HEK293 (cell line): ENCODE data around the gene UQCC3.

Experiments
- CTCF ChIA-PET: fragments of 350-600 bp; formaldehyde crosslinking; extraction: SDS; loops from one replicate; lab custom pipeline; 2021; ENCODE audit warnings: antibody characterized with exemption; lab: Yijun Ruan, JAX
- POLR2A ChIA-PET: fragments of 300-600 bp; formaldehyde crosslinking; extraction: SDS; loops from one replicate; lab custom pipeline; 2020; ENCODE audit warnings: antibody characterized with exemption, inconsistent platforms; lab: Yijun Ruan, JAX
- H3K27ac ChIP-seq: fragments of 200-500 bp; sonication (Bioruptor generic); 2 replicates; pipeline ENCODE4 v1.5.1; 2014; ENCODE audit warnings: low read depth, low read length, control low read depth, inconsistent platforms; ENCODE audit errors: extremely low read depth
- H3K36me3 ChIP-seq, 2 experiments: fragments of 200-500 bp in 1 of 2; sonication (Bioruptor generic) in 1 of 2; 1 replicate in 1 of 2; 2 replicates in 1 of 2; pipeline ENCODE4 v1.5.1; 2014 to 2017; ENCODE audit warnings: inconsistent platforms in 2 of 2, low read length in 2 of 2; ENCODE audit not compliant: control insufficient read depth in 2 of 2, insufficient read depth in 1 of 2
- H3K4me1 ChIP-seq: fragments of 200-500 bp; sonication (Bioruptor generic); 2 replicates; pipeline ENCODE4 v1.5.1; 2014; ENCODE audit warnings: mild to moderate bottlenecking, low read length, inconsistent platforms; ENCODE audit not compliant: control insufficient read depth, insufficient read depth
- H3K4me3 ChIP-seq: 2 replicates; pipeline ENCODE4 v1.5.1; 2011; ENCODE audit warnings: low read depth, mild to moderate bottlenecking, control low read depth, low read length, moderate library complexity
- H3K9me3 ChIP-seq: fragments of 200-500 bp; sonication (Bioruptor generic); 2 replicates; pipeline ENCODE4 v1.5.1; 2014; ENCODE audit warnings: low read depth, low read length, inconsistent platforms; ENCODE audit not compliant: control insufficient read depth, insufficient read depth
- FEZF1 ChIP-seq: fragments of 450-650 bp; formaldehyde crosslinking; IDR thresholded peaks from 2 replicates; pipeline ENCODE4 v1.5.1; 2016; ENCODE audit warnings: missing biosample characterization, missing genetic modification characterization
- GFI1B ChIP-seq: fragments of 450-650 bp; formaldehyde crosslinking; IDR thresholded peaks from 2 replicates; pipeline ENCODE4 v1.5.1; 2016; ENCODE audit warnings: missing biosample characterization, missing genetic modification characterization
- KLF7 ChIP-seq: fragments of 450-650 bp; formaldehyde crosslinking; IDR thresholded peaks from 2 replicates; pipeline ENCODE4 v1.5.1; 2016; ENCODE audit warnings: missing biosample characterization, missing genetic modification characterization, borderline replicate concordance
- MYNN ChIP-seq: fragments of 450-650 bp; formaldehyde crosslinking; IDR thresholded peaks from 2 replicates; pipeline ENCODE4 v1.5.1; 2016; ENCODE audit warnings: missing biosample characterization, missing genetic modification characterization, borderline replicate concordance
- MZF1 ChIP-seq: fragments of 450-650 bp; formaldehyde crosslinking; IDR thresholded peaks from 2 replicates; pipeline ENCODE4 v1.5.1; 2017; ENCODE audit warnings: missing biosample characterization, missing genetic modification characterization, borderline replicate concordance
- PRDM10 ChIP-seq: fragments of 450-650 bp; formaldehyde crosslinking; IDR thresholded peaks from 2 replicates; pipeline ENCODE4 v1.5.1; 2016; ENCODE audit warnings: missing biosample characterization, missing genetic modification characterization
- SP7 ChIP-seq: fragments of 450-650 bp; formaldehyde crosslinking; IDR thresholded peaks from 2 replicates; pipeline ENCODE4 v1.5.1; 2016; ENCODE audit warnings: missing biosample characterization, missing genetic modification characterization
- YY2 ChIP-seq: fragments of 450-650 bp; formaldehyde crosslinking; IDR thresholded peaks from 2 replicates; pipeline ENCODE4 v1.5.1; 2016; ENCODE audit warnings: missing biosample characterization, missing genetic modification characterization
- ZBTB20 ChIP-seq: fragments of 450-650 bp; formaldehyde crosslinking; IDR thresholded peaks from 2 replicates; pipeline ENCODE4 v1.5.1; 2016; ENCODE audit warnings: missing biosample characterization, missing genetic modification characterization
- ZBTB48 ChIP-seq: fragments of 450-650 bp; formaldehyde crosslinking; IDR thresholded peaks from 2 replicates; pipeline ENCODE4 v1.5.1; 2016; ENCODE audit warnings: missing biosample characterization, missing genetic modification characterization
- ZBTB8A ChIP-seq: fragments of 450-650 bp; formaldehyde crosslinking; IDR thresholded peaks from 2 replicates; pipeline ENCODE4 v1.5.1; 2016; ENCODE audit warnings: missing biosample characterization, missing genetic modification characterization
- ZEB2 ChIP-seq: fragments of 450-650 bp; formaldehyde crosslinking; IDR thresholded peaks from 2 replicates; pipeline ENCODE4 v1.5.1; 2016; ENCODE audit warnings: missing biosample characterization, missing genetic modification characterization
- ZNF114 ChIP-seq: fragments of 450-650 bp; formaldehyde crosslinking; IDR thresholded peaks from 2 replicates; pipeline ENCODE4 v1.5.0; 2017; ENCODE audit warnings: missing biosample characterization, missing genetic modification characterization
- ZNF132 ChIP-seq: fragments of 450-650 bp; formaldehyde crosslinking; IDR thresholded peaks from 2 replicates; pipeline ENCODE4 v1.5.1; 2017; ENCODE audit warnings: missing biosample characterization, missing genetic modification characterization, borderline replicate concordance
- ZNF341 ChIP-seq: fragments of 450-650 bp; formaldehyde crosslinking; IDR thresholded peaks from 2 replicates; pipeline ENCODE4; 2016; ENCODE audit warnings: low read depth, missing biosample characterization, missing genetic modification characterization
- ZXDB ChIP-seq: fragments of 450-650 bp; formaldehyde crosslinking; IDR thresholded peaks from 2 replicates; pipeline ENCODE4 v1.5.1; 2016; ENCODE audit warnings: missing biosample characterization, missing genetic modification characterization
- TF ChIP-seq, protein P1 (sequence below): fragments of 450-650 bp; formaldehyde crosslinking; conservative IDR thresholded peaks from 2 replicates; pipeline ENCODE4 v1.5.1; 2016; ENCODE audit warnings: low read depth, missing biosample characterization, missing genetic modification characterization
- TF ChIP-seq, protein P2 (sequence below): fragments of 450-650 bp; formaldehyde crosslinking; optimal IDR thresholded peaks from 2 replicates; pipeline ENCODE3; 2016; ENCODE audit warnings: missing biosample characterization, mild to moderate bottlenecking, missing genetic modification characterization
- TF ChIP-seq, protein P3 (sequence below): fragments of 450-650 bp; formaldehyde crosslinking; IDR thresholded peaks from 2 replicates; pipeline ENCODE4 v1.5.1; 2017; ENCODE audit warnings: missing biosample characterization, missing genetic modification characterization
- TF ChIP-seq, protein P4 (sequence below): fragments of 450-650 bp; formaldehyde crosslinking; IDR thresholded peaks from 2 replicates; pipeline ENCODE4 v1.5.1; 2016; ENCODE audit warnings: missing biosample characterization, missing genetic modification characterization

Gene UQCC3

GRCh38 chr11:62708793-62709192, 37.3 kb downstream of the UQCC3 start:
- POLR2A ChIA-PET, result interaction anchor here (0.8 to 3.4 kb wide), 10 partner anchors 10 to 133 kb away, joined by 3 to 11 read pairs (median 4); partner anchors contain the start of genes C11orf98, CSKMT, HNRNPUL2 and LBHD1
- Histone ChIP-seq H3K4me1 (peaks cover 3% of the 10 kb centered on the region; the same call in 1 of the 2 replicates), H3K27ac (no peak overlapping the region), H3K36me3 (peaks cover 0 to 89% of the 10 kb centered on the region in 2 experiments; a peak in 1 of 3 replicates), H3K4me3 (no peak overlapping the region), H3K9me3 (no peaks in the 10 kb centered on the region)
- TF ChIP-seq GFI1B (tag by site-specific recombination) (no peak), FEZF1 (tag by site-specific recombination) (no peak), ZBTB20 (tag by site-specific recombination) (no peak), ZBTB48 (peak; percentile 48)
- CTCF ChIA-PET, result no interaction called here

DNA sequence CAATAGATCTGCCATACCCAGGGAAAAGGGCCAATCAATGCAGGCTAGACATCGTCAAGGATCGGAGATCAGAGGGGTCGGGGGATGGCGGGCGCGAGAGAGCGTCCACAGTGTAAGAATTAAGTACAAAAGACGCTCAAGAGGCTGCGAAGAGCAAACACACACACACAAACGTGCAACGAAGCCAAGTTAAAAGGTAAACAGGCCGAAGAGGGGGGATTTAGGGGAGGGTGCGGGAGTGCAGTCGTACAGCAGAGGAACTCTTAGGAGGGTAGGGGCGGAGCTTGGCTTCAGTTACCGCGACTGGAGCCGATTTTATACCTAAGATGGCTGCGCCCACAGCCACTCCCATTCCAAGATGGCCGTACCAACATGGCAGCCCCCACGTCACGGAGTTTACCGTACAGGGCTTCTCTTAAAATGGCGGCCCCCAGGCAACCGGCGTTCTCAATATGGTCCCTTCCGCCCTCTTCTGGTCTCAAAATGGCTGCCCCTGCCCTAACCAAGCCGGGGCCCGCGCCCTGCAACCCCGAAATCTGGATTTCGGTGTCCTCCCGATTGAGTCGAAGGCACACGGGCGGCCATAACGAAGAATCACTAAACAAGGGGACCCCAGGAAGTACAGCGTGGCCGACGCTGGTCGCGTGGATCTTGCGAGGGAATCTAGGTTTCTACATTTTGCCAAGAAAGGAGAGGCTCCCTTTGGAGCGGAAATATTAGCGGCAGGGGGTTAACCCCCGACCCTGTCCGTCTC, 38.0 kb downstream of the UQCC3 start:
- H3K4me1 ChIP-seq, result peaks cover 3% of the 10 kb centered on the region; the same call in 1 of the 2 replicates
- POLR2A ChIA-PET, result interaction anchor here (0.8 to 3.4 kb wide), 10 partner anchors 9 to 132 kb away, joined by 3 to 11 read pairs (median 4); partner anchors contain the start of genes C11orf98, CSKMT, HNRNPUL2 and LBHD1
- H3K36me3 ChIP-seq, result peaks cover 0 to 94% of the 10 kb centered on the region in 2 experiments; a peak in 1 of 3 replicates
- H3K9me3 ChIP-seq, result no peaks in the 10 kb centered on the region
- H3K27ac ChIP-seq, result 0 out of 2 replicates have a peak overlapping the region, but pooled peaks have one; percentile 18
- CTCF ChIA-PET, result interaction anchor here (1.1 kb wide), 2 partner anchors 15 to 78 kb away, joined by 3 read pairs; partner anchors contain the start of gene TMEM179B
- no peak overlapping the region for H3K4me3 ChIP-seq
- TF ChIP-seq ZBTB8A (tag by site-specific recombination) (peak; percentile 73), MYNN (tag by site-specific recombination) (no peak), YY2 (tag by site-specific recombination) (peak; percentile 98), PRDM10 (tag by site-specific recombination) (peak; percentile 49), ZNF341 (tag by site-specific recombination) (peak; percentile 49; the same call in 1 of the 2 replicates), SP7 (tag by site-specific recombination) (0 out of 2 replicates have a peak, but pooled peaks have one; percentile 22), MZF1 (0 out of 2 replicates have a peak, but pooled peaks have one; percentile 52), ZXDB (tag by site-specific recombination) (peak; percentile 41; the same call in 1 of the 2 replicates), ZNF114 (tag by site-specific recombination) (no peak), ZEB2 (tag by site-specific recombination) (peak; percentile 75; the same call in 1 of the 2 replicates), KLF7 (tag by site-specific recombination) (no peak), ZNF132 (no peak)
- TF ChIP-seq, protein P1, sequence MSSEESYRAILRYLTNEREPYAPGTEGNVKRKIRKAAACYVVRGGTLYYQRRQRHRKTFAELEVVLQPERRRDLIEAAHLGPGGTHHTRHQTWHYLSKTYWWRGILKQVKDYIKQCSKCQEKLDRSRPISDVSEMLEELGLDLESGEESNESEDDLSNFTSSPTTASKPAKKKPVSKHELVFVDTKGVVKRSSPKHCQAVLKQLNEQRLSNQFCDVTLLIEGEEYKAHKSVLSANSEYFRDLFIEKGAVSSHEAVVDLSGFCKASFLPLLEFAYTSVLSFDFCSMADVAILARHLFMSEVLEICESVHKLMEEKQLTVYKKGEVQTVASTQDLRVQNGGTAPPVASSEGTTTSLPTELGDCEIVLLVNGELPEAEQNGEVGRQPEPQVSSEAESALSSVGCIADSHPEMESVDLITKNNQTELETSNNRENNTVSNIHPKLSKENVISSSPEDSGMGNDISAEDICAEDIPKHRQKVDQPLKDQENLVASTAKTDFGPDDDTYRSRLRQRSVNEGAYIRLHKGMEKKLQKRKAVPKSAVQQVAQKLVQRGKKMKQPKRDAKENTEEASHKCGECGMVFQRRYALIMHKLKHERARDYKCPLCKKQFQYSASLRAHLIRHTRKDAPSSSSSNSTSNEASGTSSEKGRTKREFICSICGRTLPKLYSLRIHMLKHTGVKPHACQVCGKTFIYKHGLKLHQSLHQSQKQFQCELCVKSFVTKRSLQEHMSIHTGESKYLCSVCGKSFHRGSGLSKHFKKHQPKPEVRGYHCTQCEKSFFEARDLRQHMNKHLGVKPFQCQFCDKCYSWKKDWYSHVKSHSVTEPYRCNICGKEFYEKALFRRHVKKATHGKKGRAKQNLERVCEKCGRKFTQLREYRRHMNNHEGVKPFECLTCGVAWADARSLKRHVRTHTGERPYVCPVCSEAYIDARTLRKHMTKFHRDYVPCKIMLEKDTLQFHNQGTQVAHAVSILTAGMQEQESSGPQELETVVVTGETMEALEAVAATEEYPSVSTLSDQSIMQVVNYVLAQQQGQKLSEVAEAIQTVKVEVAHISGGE (tag by site-specific recombination), result peak; percentile 91
- TF ChIP-seq, protein P2, sequence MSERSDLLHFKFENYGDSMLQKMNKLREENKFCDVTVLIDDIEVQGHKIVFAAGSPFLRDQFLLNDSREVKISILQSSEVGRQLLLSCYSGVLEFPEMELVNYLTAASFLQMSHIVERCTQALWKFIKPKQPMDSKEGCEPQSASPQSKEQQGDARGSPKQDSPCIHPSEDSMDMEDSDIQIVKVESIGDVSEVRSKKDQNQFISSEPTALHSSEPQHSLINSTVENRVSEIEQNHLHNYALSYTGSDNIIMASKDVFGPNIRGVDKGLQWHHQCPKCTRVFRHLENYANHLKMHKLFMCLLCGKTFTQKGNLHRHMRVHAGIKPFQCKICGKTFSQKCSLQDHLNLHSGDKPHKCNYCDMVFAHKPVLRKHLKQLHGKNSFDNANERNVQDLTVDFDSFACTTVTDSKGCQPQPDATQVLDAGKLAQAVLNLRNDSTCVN, result peak; percentile 31
- TF ChIP-seq, protein P3, sequence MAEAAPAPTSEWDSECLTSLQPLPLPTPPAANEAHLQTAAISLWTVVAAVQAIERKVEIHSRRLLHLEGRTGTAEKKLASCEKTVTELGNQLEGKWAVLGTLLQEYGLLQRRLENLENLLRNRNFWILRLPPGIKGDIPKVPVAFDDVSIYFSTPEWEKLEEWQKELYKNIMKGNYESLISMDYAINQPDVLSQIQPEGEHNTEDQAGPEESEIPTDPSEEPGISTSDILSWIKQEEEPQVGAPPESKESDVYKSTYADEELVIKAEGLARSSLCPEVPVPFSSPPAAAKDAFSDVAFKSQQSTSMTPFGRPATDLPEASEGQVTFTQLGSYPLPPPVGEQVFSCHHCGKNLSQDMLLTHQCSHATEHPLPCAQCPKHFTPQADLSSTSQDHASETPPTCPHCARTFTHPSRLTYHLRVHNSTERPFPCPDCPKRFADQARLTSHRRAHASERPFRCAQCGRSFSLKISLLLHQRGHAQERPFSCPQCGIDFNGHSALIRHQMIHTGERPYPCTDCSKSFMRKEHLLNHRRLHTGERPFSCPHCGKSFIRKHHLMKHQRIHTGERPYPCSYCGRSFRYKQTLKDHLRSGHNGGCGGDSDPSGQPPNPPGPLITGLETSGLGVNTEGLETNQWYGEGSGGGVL (tag by site-specific recombination), result peak; percentile 93
- TF ChIP-seq, protein P4, sequence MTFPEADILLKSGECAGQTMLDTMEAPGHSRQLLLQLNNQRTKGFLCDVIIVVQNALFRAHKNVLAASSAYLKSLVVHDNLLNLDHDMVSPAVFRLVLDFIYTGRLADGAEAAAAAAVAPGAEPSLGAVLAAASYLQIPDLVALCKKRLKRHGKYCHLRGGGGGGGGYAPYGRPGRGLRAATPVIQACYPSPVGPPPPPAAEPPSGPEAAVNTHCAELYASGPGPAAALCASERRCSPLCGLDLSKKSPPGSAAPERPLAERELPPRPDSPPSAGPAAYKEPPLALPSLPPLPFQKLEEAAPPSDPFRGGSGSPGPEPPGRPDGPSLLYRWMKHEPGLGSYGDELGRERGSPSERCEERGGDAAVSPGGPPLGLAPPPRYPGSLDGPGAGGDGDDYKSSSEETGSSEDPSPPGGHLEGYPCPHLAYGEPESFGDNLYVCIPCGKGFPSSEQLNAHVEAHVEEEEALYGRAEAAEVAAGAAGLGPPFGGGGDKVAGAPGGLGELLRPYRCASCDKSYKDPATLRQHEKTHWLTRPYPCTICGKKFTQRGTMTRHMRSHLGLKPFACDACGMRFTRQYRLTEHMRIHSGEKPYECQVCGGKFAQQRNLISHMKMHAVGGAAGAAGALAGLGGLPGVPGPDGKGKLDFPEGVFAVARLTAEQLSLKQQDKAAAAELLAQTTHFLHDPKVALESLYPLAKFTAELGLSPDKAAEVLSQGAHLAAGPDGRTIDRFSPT (tag by site-specific recombination), result no peak
